Stomach (tissue), 9 donors: Measurements from ENCODE around the gene SELENOW. TPM values are rescaled to one million over a fixed set of nuclear protein-coding genes. Genes with fewer than 3 reads are reported as not detected.

Experiments
- DNase-seq, 2 donors: peaks; one replicate each; pipeline versions ENCODE4 v3.0.0 to v3.0.0-alpha.2; 2013 to 2019
- H3K27ac ChIP-seq, 5 donors: fragments of 200-600 bp in 4 of 5; sonication (generic) in 4 of 5; one replicate each; pipeline ENCODE4 v1.5.1; 2013 to 2019; ENCODE audit warnings: mild to moderate bottlenecking in 1 of 5, moderate library complexity in 1 of 5
- H3K27me3 ChIP-seq, 3 donors: fragments of 200-600 bp; sonication (generic); one replicate each; pipeline ENCODE4 v1.5.1; 2017 to 2019; ENCODE audit warnings: mixed run types in 1 of 3
- H3K36me3 ChIP-seq, 4 donors: fragments of 200-600 bp; sonication (generic); 1 replicate in 3 of 4; 2 replicates in 1 of 4; pipeline ENCODE4 v1.5.1; 2016 to 2019
- H3K4me1 ChIP-seq, 4 donors: fragments of 200-600 bp; sonication (generic); one replicate each; pipeline ENCODE4 v1.5.1; 2016 to 2019
- H3K4me3 ChIP-seq, 4 donors: fragments of 200-600 bp; sonication (generic) in 3 of 4; one replicate each; pipeline ENCODE4 v1.5.1; 2016 to 2019; ENCODE audit warnings: mild to moderate bottlenecking in 1 of 4
- H3K9me3 ChIP-seq, 4 donors: fragments of 200-600 bp; sonication (generic); one replicate each; pipeline ENCODE4 v1.5.1; 2016 to 2019
- CTCF ChIP-seq, 7 experiments: fragments of 450-650 bp in 4 of 7; fragments of 200-600 bp in 3 of 7; sonication (generic) in 3 of 7; IDR thresholded peaks; one replicate each; pipeline ENCODE4 v1.5.1; 2016 to 2019; ENCODE audit warnings: antibody characterized with exemption in 7 of 7, control low read depth in 2 of 7, mild to moderate bottlenecking in 1 of 7
- EP300 ChIP-seq: sonication (generic); formaldehyde crosslinking; IDR thresholded peaks from one replicate; pipeline ENCODE4 v1.6.1; 2017; ENCODE audit warnings: antibody characterized with exemption
- POLR2A ChIP-seq, 4 donors: fragments of 450-650 bp; IDR thresholded peaks; one replicate each; pipeline ENCODE4 v1.6.1; 2016; ENCODE audit warnings: antibody characterized with exemption in 4 of 4, control low read depth in 2 of 4, mild to moderate bottlenecking in 1 of 4, moderate library complexity in 1 of 4
- POLR2AphosphoS5 ChIP-seq, 3 donors: sonication (generic); formaldehyde crosslinking; IDR thresholded peaks; one replicate each; pipeline ENCODE4 v1.6.1; 2016; ENCODE audit warnings: antibody characterized with exemption in 3 of 3
- WGBS, 5 donors: extraction: QIAGEN DNeasy Blood & Tissue Kit in 3 of 5; methylation state at CpG; one replicate each; pipeline versions ENCODE4 v1.1.5 to v1.1.7; 2013 to 2018; 5-methylcytosine and 5-hydroxymethylcytosine counted together
- intact Hi-C: fragments of 100-400 bp; cut with DNase I; formaldehyde crosslinking; loops from one replicate; pipeline ENCODE4 v1.15.1; 2023; ENCODE audit warnings: low total_unique reads
- polyA plus RNA-seq, 3 donors: library from polyadenylated mRNA; stranded (reverse); fragments of 200-250 nt; gene quantifications; one replicate each; pipeline ENCODE4 v1.2.3, GENCODE V29; 2013
- total RNA-seq, 5 donors: library from RNA; depleted of rRNA; stranded (reverse); fragments of >200 nt; gene quantifications; one replicate each; pipeline versions ENCODE4 v1.1.0 to v1.2.3, GENCODE V29; 2014 to 2016
- donor health status: healthy with polysubstance abuse.
- donor health status: Bipolar disorder and iron deficiency.
- donor health status: healthy.

SELENOW gene
- total and polyA plus RNA-seq, 8 donors = 204 to 1,097 (median 585) TPM

- H3K4me3 ChIP-seq = peak overlapping the region; percentile 18 to 37 (median 30)
Measured at GRCh38 chr19:47729799-47730520, 48.5 kb upstream of the SELENOW start.

GRCh38 chr19:47730521-47730889, 48.0 kb upstream of the SELENOW start:
- Histone ChIP-seq H3K4me1 (peaks cover 16 to 49% (median 34%) of the 10 kb centered on the region in 4 donors), H3K27ac (peak overlapping the region in 4 of 5 donors; percentile 75 to 91 (median 90)), H3K9me3 (no peaks in the 10 kb centered on the region), H3K27me3 (peaks cover 0 to 17% (median 0%) of the 10 kb centered on the region in 3 donors), H3K4me3 (no peak overlapping the region), H3K36me3 (peaks cover 9 to 41% (median 29%) of the 10 kb centered on the region in 4 donors)
- 82 to 91% (median 85%) methylated on average over 8 of the region's 8 CpGs for WGBS, 5 donors
- intact Hi-C loops = no loop called here
- TF ChIP-seq CTCF (IDR thresholded peaks at IDR 0.05) (no peak), POLR2AphosphoS5 (IDR thresholded peaks at IDR 0.05) (no peak)
- no peak for DNase-seq

More at GRCh38 chr19:47729799-47730520, 48.5 kb upstream of the SELENOW start:
- intact Hi-C loops = no loop called here
- H3K4me1 ChIP-seq = peaks cover 16 to 50% (median 34%) of the 10 kb centered on the region in 4 donors
- peak; percentile 81 to 84 for DNase-seq
- H3K27ac ChIP-seq = peak overlapping the region; percentile 66 to 91 (median 89)
- TF ChIP-seq CTCF (IDR thresholded peaks at IDR 0.05) = no peak
- peak in 1 of 3 donors; percentile 10 for TF ChIP-seq POLR2AphosphoS5 (IDR thresholded peaks at IDR 0.05)
- TF ChIP-seq EP300 = no peak
- TF ChIP-seq POLR2A (IDR thresholded peaks at IDR 0.05) = no peak
- H3K9me3 ChIP-seq = no peaks in the 10 kb centered on the region
- H3K27me3 ChIP-seq = peaks cover 0 to 17% (median 0%) of the 10 kb centered on the region in 3 donors
- WGBS, 5 donors = 22 to 33% (median 23%) methylated on average over 28 to 30 of the region's 30 CpGs
- H3K36me3 ChIP-seq = peaks cover 9 to 36% (median 27%) of the 10 kb centered on the region in 4 donors

- no peak for DNase-seq
- H3K27ac ChIP-seq = peak overlapping the region in 2 of 5 donors; percentile 89 to 91
- WGBS, 5 donors = 83 to 95% (median 93%) methylated on average over 8 of the region's 8 CpGs
- H3K4me3 ChIP-seq = no peak overlapping the region
- H3K4me1 ChIP-seq = peaks cover 16 to 45% (median 31%) of the 10 kb centered on the region in 4 donors
- H3K36me3 ChIP-seq = peaks cover 9 to 41% (median 25%) of the 10 kb centered on the region in 4 donors
- intact Hi-C loops = no loop called here
- peaks cover 0 to 17% (median 0%) of the 10 kb centered on the region in 3 donors for H3K27me3 ChIP-seq
- H3K9me3 ChIP-seq = no peaks in the 10 kb centered on the region
- TF ChIP-seq CTCF (IDR thresholded peaks at IDR 0.05) (no peak), EP300 (no peak), POLR2A (IDR thresholded peaks at IDR 0.05) (no peak), POLR2AphosphoS5 (IDR thresholded peaks at IDR 0.05) (no peak)
Measured at GRCh38 chr19:47730910-47731309, 47.6 kb upstream of the SELENOW start.

GRCh38 chr19:47735131-47735530, 43.4 kb upstream of the SELENOW start:
- WGBS, 5 donors = 57 to 70% (median 65%) methylated on average over 3 to 4 of the region's 4 CpGs
- H3K36me3 ChIP-seq = peaks cover 12 to 57% (median 38%) of the 10 kb centered on the region in 4 donors
- intact Hi-C loops = no loop called here
- no peak overlapping the region for H3K27ac ChIP-seq
- H3K9me3 ChIP-seq = no peaks in the 10 kb centered on the region
- H3K4me1 ChIP-seq = peaks cover under 1 to 6% (median 4%) of the 10 kb centered on the region in 4 donors
- peaks cover 0 to 3% (median 0%) of the 10 kb centered on the region in 3 donors for H3K27me3 ChIP-seq
- no peak overlapping the region for H3K4me3 ChIP-seq
- no peak for DNase-seq
- TF ChIP-seq POLR2AphosphoS5 (IDR thresholded peaks at IDR 0.05) = no peak
- TF ChIP-seq CTCF (IDR thresholded peaks at IDR 0.05) = no peak
- no peak for TF ChIP-seq EP300
- TF ChIP-seq POLR2A (IDR thresholded peaks at IDR 0.05) = no peak
